RWPE1 (cell line): ENCODE measurements around the gene TCF7L1.
A peak's percentile ranks its signal among the peaks of the same experiment; 100 is the strongest.

Source experiments
- CTCF ChIA-PET: fragments of 350-600 bp; sonication (Branson Sonifier 250); formaldehyde crosslinking; extraction: SDS; loops from one replicate; lab custom pipeline; 2021; lab: Yijun Ruan, JAX
- POLR2A ChIA-PET: fragments of 400-600 bp; formaldehyde crosslinking; extraction: SDS; loops from one replicate; lab custom pipeline; 2020; ENCODE audit warnings: antibody characterized with exemption; ENCODE audit not compliant: low non-redundant PET; lab: Yijun Ruan, JAX
- DNase-seq: peaks from one replicate; pipeline ENCODE4 v3.0.0; 2012; ENCODE audit warnings: low spot score
- H3K27ac ChIP-seq: fragments of 450-650 bp; 2 replicates; pipeline ENCODE4 v1.5.1; 2017
- TF ChIP-seq, protein P1 (sequence below): fragments of 450-650 bp; conservative IDR thresholded peaks from 2 replicates; pipeline ENCODE4 v1.5.1; 2017; ENCODE audit warnings: low read depth, mild to moderate bottlenecking

TCF7L1 gene

GRCh38 chr2:85287721-85288120 is 154.5 kb downstream of the TCF7L1 start:
- CTCF ChIA-PET, result interaction anchor here (1.2 to 3.4 kb wide), 3 partner anchors 13 to 221 kb away, joined by 4 to 14 read pairs (median 5); partner anchors contain the start of gene TCF7L1
- TF ChIP-seq, protein P1, sequence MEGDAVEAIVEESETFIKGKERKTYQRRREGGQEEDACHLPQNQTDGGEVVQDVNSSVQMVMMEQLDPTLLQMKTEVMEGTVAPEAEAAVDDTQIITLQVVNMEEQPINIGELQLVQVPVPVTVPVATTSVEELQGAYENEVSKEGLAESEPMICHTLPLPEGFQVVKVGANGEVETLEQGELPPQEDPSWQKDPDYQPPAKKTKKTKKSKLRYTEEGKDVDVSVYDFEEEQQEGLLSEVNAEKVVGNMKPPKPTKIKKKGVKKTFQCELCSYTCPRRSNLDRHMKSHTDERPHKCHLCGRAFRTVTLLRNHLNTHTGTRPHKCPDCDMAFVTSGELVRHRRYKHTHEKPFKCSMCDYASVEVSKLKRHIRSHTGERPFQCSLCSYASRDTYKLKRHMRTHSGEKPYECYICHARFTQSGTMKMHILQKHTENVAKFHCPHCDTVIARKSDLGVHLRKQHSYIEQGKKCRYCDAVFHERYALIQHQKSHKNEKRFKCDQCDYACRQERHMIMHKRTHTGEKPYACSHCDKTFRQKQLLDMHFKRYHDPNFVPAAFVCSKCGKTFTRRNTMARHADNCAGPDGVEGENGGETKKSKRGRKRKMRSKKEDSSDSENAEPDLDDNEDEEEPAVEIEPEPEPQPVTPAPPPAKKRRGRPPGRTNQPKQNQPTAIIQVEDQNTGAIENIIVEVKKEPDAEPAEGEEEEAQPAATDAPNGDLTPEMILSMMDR, result no peak
- no peak for DNase-seq
- peak overlapping the region; percentile 93 for H3K27ac ChIP-seq
- POLR2A ChIA-PET, result no interaction called here

DNA sequence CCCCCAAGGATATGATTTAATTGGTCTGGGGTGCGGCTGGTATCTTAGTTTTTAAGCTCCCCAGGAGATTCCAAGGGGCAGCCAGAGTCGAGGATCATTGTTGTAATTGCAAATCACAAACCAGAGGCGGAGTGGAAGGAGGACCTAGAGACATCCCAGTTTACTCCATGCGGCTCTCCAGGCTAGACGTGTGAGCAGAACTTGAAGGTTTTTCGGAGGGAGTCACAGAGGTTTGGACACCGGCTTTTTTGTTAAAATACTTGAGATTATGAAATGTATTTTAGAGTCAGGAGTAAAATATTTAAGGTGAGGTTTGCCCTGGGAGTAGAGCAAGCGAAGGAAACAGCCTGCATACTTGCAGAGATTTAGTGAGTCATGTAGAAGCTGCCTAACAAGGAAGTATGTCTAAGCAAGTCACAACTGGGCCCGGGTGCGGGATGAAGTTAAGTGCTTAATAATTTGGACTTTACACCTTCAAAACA is 155.1 kb downstream of the TCF7L1 start:
- peak overlapping the region; percentile 93 for H3K27ac ChIP-seq
- ChIA-PET CTCF (interaction anchor here (1.0 to 3.4 kb wide), 4 partner anchors 12 to 222 kb away, joined by 3 to 14 read pairs (median 4); partner anchors contain the start of gene TCF7L1), POLR2A (interaction anchor here (0.7 kb wide), 1 partner anchor 11 kb away, joined by 4 read pairs; no protein-coding TSS in a partner anchor)
- TF ChIP-seq, protein P1, result no peak
- DNase-seq, result peak; percentile 98

- no peak for DNase-seq
- no peak overlapping the region; the same call in 1 of the 2 replicates for H3K27ac ChIP-seq
- POLR2A ChIA-PET, result no interaction called here
- TF ChIP-seq, protein P1, result no peak
- CTCF ChIA-PET, result interaction anchor here (0.6 to 2.1 kb wide), 2 partner anchors 9 to 261 kb away, joined by 3 to 6 read pairs; no protein-coding TSS in a partner anchor
These were observed 158.3 kb downstream of the TCF7L1 start for GRCh38 chr2:85291425-85292023.

DNA sequence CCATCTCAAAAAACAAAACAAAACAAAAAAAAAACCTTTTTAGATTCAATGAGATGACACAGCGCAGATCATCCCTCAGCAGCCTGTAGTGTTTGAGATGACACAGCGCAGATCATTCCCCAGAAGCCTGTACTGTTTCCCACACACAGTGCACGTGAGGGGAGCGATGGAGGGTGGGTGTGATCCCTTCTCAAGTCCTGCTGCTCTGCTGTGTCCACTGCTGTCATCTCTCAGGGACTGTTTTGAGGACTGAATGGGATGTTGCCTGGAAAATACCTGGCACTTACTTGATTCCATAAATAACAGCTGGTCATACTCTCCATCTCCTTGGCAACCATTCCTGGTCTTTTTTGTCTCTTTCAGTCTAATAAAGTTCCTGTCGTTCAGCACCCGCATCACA is 168.9 kb downstream of the TCF7L1 start:
- CTCF ChIA-PET, result no interaction called here

GRCh38 chr2:85303780-85304531 is 170.8 kb downstream of the TCF7L1 start:
- TF ChIP-seq, protein P1, result no peak
- ChIA-PET CTCF (no interaction called here), POLR2A (no interaction called here)
- no peak overlapping the region for H3K27ac ChIP-seq
- no peak for DNase-seq

More for the DNA sequence above, 168.9 kb downstream of the TCF7L1 start:
- POLR2A ChIA-PET, result no interaction called here
- no peak for DNase-seq
- TF ChIP-seq, protein P1, result no peak
- peak overlapping the region; percentile 31; the same call in 1 of the 2 replicates for H3K27ac ChIP-seq

GRCh38 chr2:85307527-85307897 is 174.3 kb downstream of the TCF7L1 start:
- H3K27ac ChIP-seq, result peak overlapping the region; percentile 47
- POLR2A ChIA-PET, result no interaction called here
- TF ChIP-seq, protein P1, result no peak
- DNase-seq, result no peak
- CTCF ChIA-PET, result interaction anchor here (0.5 kb wide), 1 partner anchor 381 kb away, joined by 3 read pairs; no protein-coding TSS in a partner anchor
